Mesenteric fat pad (tissue), 1 donor: ENCODE measurements around the gene HACD2. TPM values are rescaled to one million over a fixed set of nuclear protein-coding genes. Genes with fewer than 3 reads are reported as not detected.
A peak's percentile ranks its signal among the peaks of the same experiment; 100 is the strongest.

Experiments used
- DNase-seq: peaks from one replicate; pipeline ENCODE4 v3.0.0-alpha.2; 2020; ENCODE audit warnings: low spot score
- long read RNA-seq: library from polyadenylated mRNA; unstranded; transcript quantifications from one replicate; pipeline ENCODE4 v2.0.0, GENCODE V29; 2020
- total RNA-seq: library from RNA; stranded (reverse); fragmentation: NEBNext Ultra II Directional; extraction: Animal tissue kit (Norgen Biotek cat#: 25700); gene quantifications from one replicate; pipeline ENCODE4 v1.2.1, GENCODE V29; 2021
- donor health status: DM: yes; HTN: yes; CAD: no.

HACD2 gene, protein sequence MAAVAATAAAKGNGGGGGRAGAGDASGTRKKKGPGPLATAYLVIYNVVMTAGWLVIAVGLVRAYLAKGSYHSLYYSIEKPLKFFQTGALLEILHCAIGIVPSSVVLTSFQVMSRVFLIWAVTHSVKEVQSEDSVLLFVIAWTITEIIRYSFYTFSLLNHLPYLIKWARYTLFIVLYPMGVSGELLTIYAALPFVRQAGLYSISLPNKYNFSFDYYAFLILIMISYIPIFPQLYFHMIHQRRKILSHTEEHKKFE
- total RNA-seq, result 39.0 TPM
- long read RNA-seq, partial matches to known transcripts, result 0 of 7 reads
- long read RNA-seq, other reads (novel, unspliced or antisense), result 7 of 7 reads

DNA sequence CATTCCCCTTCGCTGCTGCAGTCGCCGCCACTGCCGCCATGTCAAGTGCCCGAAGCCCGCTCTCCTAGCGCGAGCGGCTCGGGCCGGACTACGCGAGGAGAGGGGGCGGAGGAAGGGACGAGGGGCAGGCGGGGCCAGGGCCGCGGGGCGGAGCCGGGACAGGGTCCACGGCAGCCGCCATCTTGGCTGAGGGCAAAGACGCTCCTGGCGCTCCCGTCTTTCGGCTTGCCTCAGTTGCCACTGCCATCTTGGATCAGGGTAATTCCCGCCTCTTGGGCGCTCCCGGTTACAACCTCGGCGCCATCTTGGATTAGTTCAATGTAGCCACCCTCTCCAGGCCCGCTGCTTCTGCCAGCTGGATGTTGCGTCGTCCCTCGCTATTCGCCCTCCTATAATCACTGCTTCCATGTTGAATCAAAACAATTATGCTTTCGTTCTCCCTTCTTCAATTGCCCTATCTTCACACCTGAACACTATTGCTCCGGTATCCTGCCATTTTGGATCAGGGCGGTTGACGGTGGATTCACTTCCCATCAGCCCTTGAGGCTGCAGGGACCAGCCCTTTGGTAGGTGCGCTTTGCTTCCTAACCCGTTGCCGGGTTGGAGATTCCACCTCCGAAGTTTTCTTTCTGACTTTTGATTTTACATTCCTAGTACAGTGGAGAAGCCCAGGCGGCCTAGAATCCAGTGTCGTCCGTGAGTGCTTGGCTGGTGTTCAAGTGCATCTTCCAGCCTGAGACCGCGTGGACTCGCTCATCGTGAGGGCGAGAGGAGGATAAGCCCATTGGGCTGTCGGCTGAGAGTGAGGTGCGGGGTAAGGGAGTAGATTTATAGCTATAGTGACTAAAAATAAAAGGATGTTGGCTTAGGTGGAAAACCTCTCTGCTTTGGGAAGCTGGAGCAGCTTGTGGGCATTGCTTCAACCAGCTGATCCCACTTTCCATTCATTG, at the start of gene HACD2:
HACD2 (minus strand) TSS at position 66 of the 950 bp plus-strand sequence; CDS start at position 40, 26 bp downstream.
- DNase-seq, result peak; percentile 99

GRCh38 chr3:123634149-123635051, 49.5 kb upstream of the HACD2 start:
- DNase-seq, result no peak

GRCh38 chr3:123633530-123633929, 48.7 kb upstream of the HACD2 start:
- DNase-seq, result no peak

GRCh38 chr3:123632161-123632655, 47.4 kb upstream of the HACD2 start:
- DNase-seq, result no peak

GRCh38 chr3:123629747-123630047, 44.8 kb upstream of the HACD2 start:
- no peak for DNase-seq

GRCh38 chr3:123628996-123629746, 44.3 kb upstream of the HACD2 start:
- DNase-seq, result no peak

DNA sequence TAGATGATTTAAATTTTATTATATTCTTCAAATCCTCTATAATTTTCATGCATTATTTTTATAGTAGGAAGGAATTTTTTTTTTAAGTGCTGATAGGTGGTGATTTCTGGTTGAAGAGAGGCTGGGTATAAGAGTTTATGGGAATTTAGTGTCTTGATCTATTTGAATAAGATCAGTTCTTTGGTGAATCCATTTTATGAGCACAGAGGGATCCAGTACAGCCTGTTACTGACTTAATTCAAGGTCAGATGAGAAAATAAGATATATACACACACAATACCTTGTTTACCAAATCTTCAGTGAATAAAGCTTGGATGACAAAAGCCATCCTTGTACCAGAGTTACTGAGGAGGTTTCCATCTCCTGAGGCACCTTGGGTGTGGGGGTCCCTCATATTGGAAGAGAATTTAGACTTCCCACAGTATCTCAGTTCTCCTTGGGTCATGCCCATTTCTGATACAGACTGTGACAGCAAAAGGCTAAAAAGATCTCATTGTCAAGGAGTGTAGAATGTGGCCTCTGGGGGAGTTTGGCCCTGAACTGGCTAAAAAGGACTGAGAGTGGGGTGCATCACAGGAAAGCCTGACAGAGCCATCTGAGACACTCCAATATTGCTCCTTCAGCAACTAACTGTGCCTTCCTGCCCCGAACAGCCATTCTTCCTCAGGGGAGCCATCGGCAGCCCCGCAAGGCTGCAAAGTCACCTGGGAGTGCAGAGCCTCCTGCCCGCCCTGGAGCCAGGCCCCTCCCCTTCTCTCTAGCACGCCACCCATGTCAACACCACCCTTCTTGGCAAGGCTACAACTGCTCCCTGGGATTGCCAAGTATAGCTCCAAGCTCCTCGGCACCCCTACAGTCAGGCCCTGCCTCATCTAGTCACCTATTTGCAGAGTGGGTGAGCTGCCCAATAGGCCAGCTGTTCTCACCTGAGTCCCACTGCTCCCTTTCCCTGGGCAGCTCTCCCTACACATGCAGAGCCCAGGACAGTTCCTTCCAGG, 43.1 kb upstream of the HACD2 start:
- DNase-seq, result no peak

DNA sequence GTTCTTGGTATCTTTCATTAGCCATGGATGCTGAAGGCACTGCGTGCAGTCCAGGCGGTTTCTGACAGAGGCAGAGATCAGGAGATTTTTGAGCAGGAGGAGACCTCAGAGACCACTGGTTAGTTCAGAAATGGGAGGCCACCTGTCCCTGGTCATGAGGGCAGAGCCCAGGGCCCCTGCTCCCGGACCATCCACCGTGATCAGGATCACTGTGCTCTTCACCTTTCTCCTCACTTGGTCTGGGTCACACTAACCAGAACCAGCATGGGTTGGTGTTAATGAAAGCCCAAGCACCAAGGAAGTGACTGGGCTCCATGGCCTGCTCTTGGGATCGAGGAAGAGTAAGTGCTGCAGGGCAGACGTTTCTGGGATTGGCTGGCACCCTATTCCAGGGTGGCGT, 42.0 kb upstream of the HACD2 start:
- no peak for DNase-seq

GRCh38 chr3:123624302-123624701, 39.4 kb upstream of the HACD2 start:
- DNase-seq, result no peak

- no peak for DNase-seq
Observed at GRCh38 chr3:123623346-123623880, 38.6 kb upstream of the HACD2 start.

GRCh38 chr3:123622766-123623165, 37.9 kb upstream of the HACD2 start:
- DNase-seq, result no peak

- DNase-seq, result no peak
Observed at GRCh38 chr3:123621850-123622189, 37.0 kb upstream of the HACD2 start.

GRCh38 chr3:123621186-123621849, 36.5 kb upstream of the HACD2 start:
- DNase-seq, result no peak

DNA sequence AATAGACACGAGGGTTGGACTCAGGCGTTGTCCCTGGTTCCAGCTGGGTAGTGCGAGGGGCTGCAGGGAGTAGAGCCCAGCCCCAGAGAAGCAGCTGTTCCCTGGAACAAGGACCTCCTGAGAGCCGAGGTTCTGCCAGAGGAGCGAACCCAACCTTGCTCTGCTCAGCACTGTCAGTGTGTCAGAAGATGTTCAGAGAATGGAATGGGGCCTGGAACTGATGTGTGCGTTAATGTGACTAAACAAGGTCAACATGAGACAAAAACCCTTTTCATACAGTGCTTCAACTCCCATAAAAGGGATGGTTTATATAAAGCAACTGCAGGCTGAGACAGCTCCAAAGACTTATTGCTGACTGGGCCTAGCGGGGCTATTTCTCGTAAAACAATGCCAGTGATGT, 35.5 kb upstream of the HACD2 start:
- no peak for DNase-seq

DNA sequence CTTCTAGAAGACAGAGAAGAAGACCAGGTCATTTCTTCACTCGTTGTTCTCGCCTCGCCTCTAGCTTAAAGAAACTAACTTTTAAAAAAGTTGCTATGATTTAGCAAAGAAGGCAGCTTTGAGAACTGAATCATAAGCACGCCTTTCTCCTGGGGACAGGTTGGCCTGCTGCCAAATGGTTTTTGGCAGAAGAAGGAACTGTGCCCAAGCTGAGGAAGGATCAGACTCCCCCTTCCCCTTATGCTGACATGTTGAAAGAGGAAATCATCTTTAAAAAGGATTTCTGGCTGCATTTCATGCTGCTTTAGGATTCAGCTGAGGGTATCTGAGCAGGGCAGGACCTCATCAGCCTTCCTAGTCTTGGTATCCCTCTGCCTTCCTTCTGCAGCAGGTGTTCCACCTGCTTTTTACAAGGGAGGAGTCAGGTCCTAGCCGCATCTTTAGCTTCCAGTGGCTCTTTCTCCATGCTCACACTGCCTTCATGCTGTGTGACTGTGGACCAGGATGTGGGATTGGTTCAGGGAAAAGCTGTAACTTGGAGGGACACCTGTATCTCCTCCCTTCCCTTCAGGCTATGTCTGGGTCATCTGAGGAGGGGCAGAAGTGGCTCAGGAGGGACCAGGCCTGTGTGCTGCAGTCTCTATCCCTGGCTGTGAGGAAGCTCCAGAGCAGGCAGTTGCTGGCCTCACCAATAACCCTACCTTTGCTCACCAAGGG, 34.1 kb upstream of the HACD2 start:
- DNase-seq, result no peak

DNA sequence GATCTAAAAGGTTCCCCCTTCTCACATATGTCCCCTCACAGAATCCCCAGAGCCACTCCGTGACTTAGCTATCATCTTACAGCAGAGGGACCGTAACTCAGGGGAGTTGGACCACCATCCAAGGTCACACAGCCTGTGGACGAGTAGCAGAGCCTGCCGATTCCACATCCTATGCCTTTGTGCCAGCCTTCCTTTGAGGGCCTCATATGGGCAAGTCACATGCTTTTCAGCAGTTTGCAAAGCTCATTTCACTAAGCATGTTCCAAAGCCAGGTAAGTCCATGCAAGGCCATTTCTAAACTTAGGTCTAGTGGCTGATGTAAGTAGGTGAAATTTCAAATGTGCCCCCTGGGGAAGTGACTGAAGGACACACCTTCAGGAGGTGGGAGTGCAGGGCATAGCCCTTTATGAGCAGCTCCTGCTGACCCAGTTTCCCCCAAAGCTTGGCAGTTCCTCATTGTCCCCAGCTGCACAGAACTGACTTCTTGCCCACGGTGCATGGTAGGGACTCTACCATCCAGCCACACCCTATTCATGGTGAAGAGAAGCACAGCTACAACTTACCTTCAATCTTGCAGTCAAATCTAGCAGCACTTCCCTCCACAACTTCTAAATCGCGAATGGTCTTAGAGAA, 33.3 kb upstream of the HACD2 start:
- no peak for DNase-seq

- no peak for DNase-seq
Observed at GRCh38 chr3:123616593-123616992, 31.7 kb upstream of the HACD2 start.
